22Rv1 (cell line): ENCODE results near the gene DEPDC1.

Experiments
- H3K27ac ChIP-seq: fragments of 450-650 bp; 2 replicates; pipeline ENCODE4 v1.5.1; 2017
- CTCF ChIP-seq: fragments of 450-650 bp; IDR thresholded peaks from 2 replicates; pipeline ENCODE4 v1.5.1; 2017; ENCODE audit warnings: mild to moderate bottlenecking
- ZFX ChIP-seq: fragments of 450-650 bp; IDR thresholded peaks from 2 replicates; pipeline ENCODE4 v1.6.1; 2017; ENCODE audit warnings: antibody characterized with exemption, borderline replicate concordance

The DEPDC1 gene

DNA sequence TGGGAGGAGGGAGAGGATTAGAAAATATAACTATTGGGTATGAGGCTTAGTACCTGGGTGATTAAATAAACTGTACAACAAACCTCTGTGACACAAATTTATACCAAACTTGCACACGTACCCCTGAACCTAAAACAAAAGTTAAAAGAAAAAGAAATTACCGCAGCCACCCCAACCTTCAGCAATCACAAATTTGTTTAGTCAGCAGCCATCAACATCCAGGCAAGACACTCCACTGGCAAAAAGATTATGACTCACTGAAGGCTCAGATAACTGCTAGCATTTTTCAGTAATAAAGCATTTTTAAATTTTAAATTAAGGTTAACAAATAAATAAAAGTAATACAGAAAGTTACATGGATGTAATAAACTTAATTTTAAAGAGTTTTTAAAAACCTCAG is 14.4 kb upstream of the DEPDC1 start:
- no peak overlapping the region for H3K27ac ChIP-seq
- TF ChIP-seq CTCF (no peak), ZFX (no peak)

DNA sequence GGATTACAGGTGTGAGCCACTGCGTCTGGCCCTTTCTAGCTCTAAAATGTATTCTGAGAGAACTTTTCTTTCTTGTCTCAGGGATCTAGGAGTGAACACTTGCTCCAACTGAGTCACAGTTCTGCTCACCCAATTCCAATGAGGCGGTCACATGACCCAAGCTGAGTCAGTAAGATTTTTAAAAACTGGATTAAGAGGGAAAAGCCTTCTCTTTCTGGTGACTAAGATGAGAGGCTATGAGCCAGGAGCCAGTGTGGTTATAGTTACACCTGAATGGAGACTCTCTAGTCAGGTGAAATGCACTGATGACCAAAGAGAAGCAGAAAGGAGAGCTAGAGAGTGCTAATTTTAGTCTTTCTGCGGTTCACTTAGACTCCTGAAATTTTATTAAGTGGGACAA is 9.5 kb upstream of the DEPDC1 start:
- H3K27ac ChIP-seq, result no peak overlapping the region
- TF ChIP-seq ZFX, result no peak
- no peak for TF ChIP-seq CTCF

DNA sequence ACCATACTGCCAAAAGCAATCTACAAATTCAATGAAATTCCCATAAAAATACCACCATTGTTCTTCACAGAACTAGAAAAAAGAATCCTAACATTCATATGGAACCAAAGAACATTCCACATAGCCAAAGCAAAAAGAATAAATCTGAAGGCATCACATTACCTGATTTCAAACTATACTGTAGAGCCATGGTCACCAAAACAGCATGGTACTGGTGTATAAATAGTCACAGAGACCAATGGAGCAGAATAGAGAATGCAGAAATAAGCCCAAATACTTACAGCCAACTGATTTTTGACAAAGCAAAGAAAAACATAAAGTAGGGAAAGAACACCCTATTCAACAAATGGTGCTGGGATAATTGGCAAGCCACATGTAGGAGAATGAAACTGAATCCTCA is 6.2 kb upstream of the DEPDC1 start:
- no peak for TF ChIP-seq ZFX
- TF ChIP-seq CTCF, result no peak
- no peak overlapping the region for H3K27ac ChIP-seq

- H3K27ac ChIP-seq, result peak overlapping the region; percentile 81
- no peak for TF ChIP-seq CTCF
- no peak for TF ChIP-seq ZFX
These were observed 446 bp upstream of the DEPDC1 start for GRCh38 chr1:68497358-68497698.

DNA sequence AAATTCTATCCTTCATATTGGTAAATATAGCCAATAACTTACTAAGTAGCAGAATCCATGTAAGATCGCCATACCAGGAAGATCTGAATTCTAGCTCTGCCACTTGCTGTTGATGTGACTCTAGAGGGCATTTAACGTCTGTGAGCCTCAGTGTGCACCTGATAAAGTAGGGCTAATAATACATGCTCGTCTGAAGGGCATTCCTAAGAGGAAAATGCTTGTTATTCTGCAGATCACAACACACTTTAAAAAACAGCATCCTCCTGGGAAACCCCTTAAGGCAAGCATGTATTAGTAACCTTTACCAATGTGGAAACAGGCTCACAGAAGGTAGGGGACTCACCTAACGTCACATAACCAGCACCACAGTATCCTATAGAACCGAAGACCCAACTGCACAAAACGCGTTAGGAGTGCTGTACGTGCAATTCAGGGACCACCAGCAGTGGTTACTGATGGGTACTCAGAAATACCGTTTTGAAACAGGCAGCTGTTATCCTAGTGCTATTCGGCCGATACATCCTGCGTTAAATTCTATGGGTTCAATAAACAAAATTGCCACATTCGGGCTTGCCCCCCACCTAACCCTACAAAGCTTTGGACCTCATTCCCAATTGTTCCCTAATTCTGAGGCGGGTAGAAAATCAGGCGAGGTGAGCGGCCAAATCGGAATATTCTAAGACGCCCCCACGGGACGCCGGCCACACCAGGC is 758 bp downstream of the DEPDC1 start:
- H3K27ac ChIP-seq, result peak overlapping the region; percentile 81
- TF ChIP-seq ZFX, result no peak
- no peak for TF ChIP-seq CTCF

GRCh38 chr1:68495532-68495931 is 1.4 kb downstream of the DEPDC1 start:
- H3K27ac ChIP-seq, result peak overlapping the region; percentile 81

More at GRCh38 chr1:68495532-68495931, 1.4 kb downstream of the DEPDC1 start:
- TF ChIP-seq ZFX (no peak), CTCF (no peak)
